NCI-H187 (cell line): ENCODE results near the gene DRD3.

Experiments used
- DNase-seq, 2 experiments: peaks; one replicate each; lab custom pipeline; 2025; lab: John Stamatoyannopoulos, UW

The DRD3 gene

GRCh38 chr3:114120211-114120610, 58.6 kb downstream of the DRD3 start:
- no peak for DNase-seq

- DNase-seq = no peak
These were observed 59.1 kb downstream of the DRD3 start for GRCh38 chr3:114119776-114120175.

- DNase-seq = no peak
These were observed 63.7 kb downstream of the DRD3 start for GRCh38 chr3:114115143-114115542.

- DNase-seq = no peak
These were observed 64.1 kb downstream of the DRD3 start for GRCh38 chr3:114114719-114115118.

GRCh38 chr3:114112696-114113095, 66.2 kb downstream of the DRD3 start:
- DNase-seq = no peak

- DNase-seq = no peak
These were observed 67.6 kb downstream of the DRD3 start for GRCh38 chr3:114111060-114111770.

GRCh38 chr3:114110439-114110838, 68.4 kb downstream of the DRD3 start:
- no peak for DNase-seq

GRCh38 chr3:114108137-114108536, 70.7 kb downstream of the DRD3 start:
- no peak for DNase-seq

- no peak for DNase-seq
These were observed 74.4 kb downstream of the DRD3 start for GRCh38 chr3:114104414-114104813.

GRCh38 chr3:114103858-114104257, 75.0 kb downstream of the DRD3 start:
- DNase-seq = no peak

GRCh38 chr3:114103181-114103580, 75.7 kb downstream of the DRD3 start:
- no peak for DNase-seq

- DNase-seq = no peak
These were observed 77.8 kb downstream of the DRD3 start for GRCh38 chr3:114101101-114101500.

GRCh38 chr3:114095796-114096195, 83.1 kb downstream of the DRD3 start:
- DNase-seq = no peak

GRCh38 chr3:114093596-114093995, 85.3 kb downstream of the DRD3 start:
- DNase-seq = no peak

GRCh38 chr3:114093016-114093380, 85.9 kb downstream of the DRD3 start:
- no peak for DNase-seq

- DNase-seq = no peak
These were observed 86.5 kb downstream of the DRD3 start for GRCh38 chr3:114092151-114093015.

GRCh38 chr3:114089675-114090074, 89.2 kb downstream of the DRD3 start:
- no peak for DNase-seq

- no peak for DNase-seq
These were observed 92.5 kb downstream of the DRD3 start for GRCh38 chr3:114086356-114086755.

GRCh38 chr3:114083112-114083511, 95.7 kb downstream of the DRD3 start:
- no peak for DNase-seq

- no peak for DNase-seq
These were observed 97.8 kb downstream of the DRD3 start for GRCh38 chr3:114081037-114081436.

GRCh38 chr3:114080201-114080600, 98.7 kb downstream of the DRD3 start:
- DNase-seq = no peak

GRCh38 chr3:114079761-114080160, 99.1 kb downstream of the DRD3 start:
- no peak for DNase-seq

- DNase-seq = no peak
These were observed 100.7 kb downstream of the DRD3 start for GRCh38 chr3:114078126-114078525.
